HG02885 (cell line): ENCODE results near the gene DYSF.
"Not testable (repeated sequence)": the region's sequence is repeated elsewhere in the genome, so short reads cannot be mapped to it uniquely, and the experiment has no call there.

Source experiments
- ATAC-seq: cut with Tn5 transposase; IDR thresholded peaks from one replicate; pipeline ENCODE4 v1.9.1; 2021; ENCODE audit warnings: mild to moderate bottlenecking; ENCODE audit not compliant: unreplicated experiment, poor library complexity

Gene DYSF

GRCh38 chr2:71469403-71470398, 16.3 kb downstream of the DYSF start:
- no peak for ATAC-seq

GRCh38 chr2:71471276-71471675, 17.9 kb downstream of the DYSF start:
- no peak for ATAC-seq

GRCh38 chr2:71472019-71472418, 18.7 kb downstream of the DYSF start:
- ATAC-seq, result no peak

- no peak for ATAC-seq
Observed at GRCh38 chr2:71473346-71474031, 20.1 kb downstream of the DYSF start.

- ATAC-seq, result no peak
Observed at GRCh38 chr2:71474116-71474743, 20.9 kb downstream of the DYSF start.

- ATAC-seq, result no peak
Observed at GRCh38 chr2:71474744-71475397, 21.5 kb downstream of the DYSF start.

- ATAC-seq, result no peak
Observed at GRCh38 chr2:71476495-71476894, 23.1 kb downstream of the DYSF start.

- ATAC-seq, result no peak
Observed at GRCh38 chr2:71477231-71477691, 23.9 kb downstream of the DYSF start.

- ATAC-seq, result no peak
Observed at GRCh38 chr2:71478806-71479205, 25.4 kb downstream of the DYSF start.

- ATAC-seq, result no peak
Observed at GRCh38 chr2:71479261-71479660, 25.9 kb downstream of the DYSF start.

- no peak for ATAC-seq
Observed at GRCh38 chr2:71481111-71481510, 27.8 kb downstream of the DYSF start.

GRCh38 chr2:71482055-71482454, 28.7 kb downstream of the DYSF start:
- ATAC-seq, result no peak

- no peak for ATAC-seq
Observed at GRCh38 chr2:71483246-71483645, 29.9 kb downstream of the DYSF start.

GRCh38 chr2:71484354-71484753, 31.0 kb downstream of the DYSF start:
- ATAC-seq, result no peak

GRCh38 chr2:71486881-71487640, 33.7 kb downstream of the DYSF start:
- no peak for ATAC-seq

- not testable (repeated sequence) for ATAC-seq
Observed at GRCh38 chr2:71491551-71491950, 38.2 kb downstream of the DYSF start.

- ATAC-seq, result no peak
Observed at GRCh38 chr2:71492112-71492511, 38.8 kb downstream of the DYSF start.

GRCh38 chr2:71494091-71494490, 40.7 kb downstream of the DYSF start:
- ATAC-seq, result no peak

GRCh38 chr2:71494523-71495155, 41.3 kb downstream of the DYSF start:
- ATAC-seq, result no peak
